HepG2 (cell line): ENCODE measurements around the gene POLA2. TPM values are rescaled to one million over a fixed set of nuclear protein-coding genes. Genes with fewer than 3 reads are reported as not detected.

Experiments used
- polyA plus RNA-seq, 8 experiments: library from polyadenylated mRNA; depleted of rRNA in 3 of 8; stranded (reverse) in 7 of 8; unstranded in 1 of 8; fragments of >200 nt; fragmentation: Illumina TruSeq in 4 of 8; extraction: Trizol in 4 of 8; gene quantifications; 2 replicates each; pipeline versions ENCODE4 v1.2.1 to v1.2.3, GENCODE V29; 2011 to 2016; ENCODE audit warnings: low read depth in 4 of 8, missing spikeins in 1 of 8, mixed read lengths in 1 of 8; ENCODE audit not compliant: insufficient read depth in 1 of 8
- total RNA-seq, 5 experiments: library from RNA; depleted of rRNA; stranded (reverse); fragments of >200 nt; fragmentation: Illumina TruSeq; extraction: Trizol; gene quantifications; 2 replicates each; pipeline ENCODE4 v1.2.3, GENCODE V29; 2016; ENCODE audit warnings: low read depth in 1 of 5

POLA2 gene
- total and polyA plus RNA-seq, 2 of the 13 experiments (the other 11 are each of a cell fraction or from before 2014, with no cell fraction given): 9.7 to 15.6 TPM

Other genes with a start within 250 kb of the POLA2 start
- gene ARL2, start 247.8 kb upstream of the POLA2 start, total RNA-seq (2016; rRNA removed; fragmentation: Illumina TruSeq; extraction: Trizol): 84.4 and 93.9 TPM in 2 replicates
- 82.9 and 86.3 TPM in 2 replicates for gene ARL2, start 247.8 kb upstream of the POLA2 start, polyA plus RNA-seq (2011; rRNA removed)
- 20.7 and 22.6 TPM in 2 replicates for gene SNX15, start 234.5 kb upstream of the POLA2 start, total RNA-seq (2016; rRNA removed; fragmentation: Illumina TruSeq; extraction: Trizol)
- gene SNX15, start 234.5 kb upstream of the POLA2 start, polyA plus RNA-seq (2011; rRNA removed): 19.1 and 21.2 TPM in 2 replicates
- gene SAC3D1, start 220.8 kb upstream of the POLA2 start, total RNA-seq (2016; rRNA removed; fragmentation: Illumina TruSeq; extraction: Trizol): 33.2 and 36.3 TPM in 2 replicates
- gene SAC3D1, start 220.8 kb upstream of the POLA2 start, polyA plus RNA-seq (2011; rRNA removed): 7.4 and 8.9 TPM in 2 replicates
- 3.4 and 9.3 TPM in 2 replicates for gene NAALADL1, start 203.4 kb upstream of the POLA2 start, total RNA-seq (2016; rRNA removed; fragmentation: Illumina TruSeq; extraction: Trizol)
- gene NAALADL1, start 203.4 kb upstream of the POLA2 start, polyA plus RNA-seq (2011; rRNA removed): 33.9 and 67.5 TPM in 2 replicates
- gene CDCA5, start 177.9 kb upstream of the POLA2 start, total RNA-seq (2016; rRNA removed; fragmentation: Illumina TruSeq; extraction: Trizol): 50.6 and 63.1 TPM in 2 replicates
- 9.8 and 13.5 TPM in 2 replicates for gene CDCA5, start 177.9 kb upstream of the POLA2 start, polyA plus RNA-seq (2011; rRNA removed)
- gene ZFPL1, start 177.7 kb upstream of the POLA2 start, total RNA-seq (2016; rRNA removed; fragmentation: Illumina TruSeq; extraction: Trizol): 27.6 and 32.2 TPM in 2 replicates
- 49.7 and 56.0 TPM in 2 replicates for gene ZFPL1, start 177.7 kb upstream of the POLA2 start, polyA plus RNA-seq (2011; rRNA removed)
- gene VPS51, start 165.7 kb upstream of the POLA2 start, total RNA-seq (2016; rRNA removed; fragmentation: Illumina TruSeq; extraction: Trizol): 57.4 and 76.3 TPM in 2 replicates
- 90.6 and 104 TPM in 2 replicates for gene VPS51, start 165.7 kb upstream of the POLA2 start, polyA plus RNA-seq (2011; rRNA removed)
- gene TM7SF2, start 150.1 kb upstream of the POLA2 start, total RNA-seq (2016; rRNA removed; fragmentation: Illumina TruSeq; extraction: Trizol): 28.8 and 66.9 TPM in 2 replicates
- 56.0 and 75.6 TPM in 2 replicates for gene TM7SF2, start 150.1 kb upstream of the POLA2 start, polyA plus RNA-seq (2011; rRNA removed)
- gene ZNHIT2, start 144.3 kb upstream of the POLA2 start, total RNA-seq (2016; rRNA removed; fragmentation: Illumina TruSeq; extraction: Trizol): 5.7 and 6.5 TPM in 2 replicates
- gene ZNHIT2, start 144.3 kb upstream of the POLA2 start, polyA plus RNA-seq (2011; rRNA removed): 1.1 TPM in 2 replicates
- gene FAU, start 139.8 kb upstream of the POLA2 start, total RNA-seq (2016; rRNA removed; fragmentation: Illumina TruSeq; extraction: Trizol): 869 and 1,024 TPM in 2 replicates
- 374 and 392 TPM in 2 replicates for gene FAU, start 139.8 kb upstream of the POLA2 start, polyA plus RNA-seq (2011; rRNA removed)
- gene MRPL49, start 139.6 kb upstream of the POLA2 start, total RNA-seq (2016; rRNA removed; fragmentation: Illumina TruSeq; extraction: Trizol): 53.3 and 63.2 TPM in 2 replicates
- gene MRPL49, start 139.6 kb upstream of the POLA2 start, polyA plus RNA-seq (2011; rRNA removed): 39.2 and 41.4 TPM in 2 replicates
- gene SYVN1, start 127.4 kb upstream of the POLA2 start, total RNA-seq (2016; rRNA removed; fragmentation: Illumina TruSeq; extraction: Trizol): 7.4 and 10.3 TPM in 2 replicates
- gene SYVN1, start 127.4 kb upstream of the POLA2 start, polyA plus RNA-seq (2011; rRNA removed): 22.5 and 25.8 TPM in 2 replicates
- gene SPDYC, start 91.7 kb upstream of the POLA2 start, total RNA-seq (2016; rRNA removed; fragmentation: Illumina TruSeq; extraction: Trizol): 0.15 TPM in 1 of 2 replicates, not detected in the other
- 0.26 and 0.33 TPM in 2 replicates for gene SPDYC, start 91.7 kb upstream of the POLA2 start, polyA plus RNA-seq (2011; rRNA removed)
- 51.2 and 57.3 TPM in 2 replicates for gene CAPN1, start 80.0 kb upstream of the POLA2 start, total RNA-seq (2016; rRNA removed; fragmentation: Illumina TruSeq; extraction: Trizol)
- gene CAPN1, start 80.0 kb upstream of the POLA2 start, polyA plus RNA-seq (2011; rRNA removed): 82.6 and 92.6 TPM in 2 replicates
- gene CDC42EP2, start 52.9 kb downstream of the POLA2 start, total RNA-seq (2016; rRNA removed; fragmentation: Illumina TruSeq; extraction: Trizol): 2.5 and 7.1 TPM in 2 replicates
- gene CDC42EP2, start 52.9 kb downstream of the POLA2 start, polyA plus RNA-seq (2011; rRNA removed): 2.3 and 4.2 TPM in 2 replicates
- 30.4 and 31.0 TPM in 2 replicates for gene DPF2, start 71.9 kb downstream of the POLA2 start, total RNA-seq (2016; rRNA removed; fragmentation: Illumina TruSeq; extraction: Trizol)
- 20.4 and 21.0 TPM in 2 replicates for gene DPF2, start 71.9 kb downstream of the POLA2 start, polyA plus RNA-seq (2011; rRNA removed)
- 4.0 and 4.9 TPM in 2 replicates for gene TIGD3, start 92.8 kb downstream of the POLA2 start, total RNA-seq (2016; rRNA removed; fragmentation: Illumina TruSeq; extraction: Trizol)
- 0.49 and 1.0 TPM in 2 replicates for gene TIGD3, start 92.8 kb downstream of the POLA2 start, polyA plus RNA-seq (2011; rRNA removed)
- 2.1 and 3.4 TPM in 2 replicates for gene SLC25A45, start 120.7 kb downstream of the POLA2 start, total RNA-seq (2016; rRNA removed; fragmentation: Illumina TruSeq; extraction: Trizol)
- 1.2 and 1.9 TPM in 2 replicates for gene SLC25A45, start 120.7 kb downstream of the POLA2 start, polyA plus RNA-seq (2011; rRNA removed)
- gene FRMD8, start 124.7 kb downstream of the POLA2 start, total RNA-seq (2016; rRNA removed; fragmentation: Illumina TruSeq; extraction: Trizol): 18.0 and 20.6 TPM in 2 replicates
- 5.8 and 9.4 TPM in 2 replicates for gene FRMD8, start 124.7 kb downstream of the POLA2 start, polyA plus RNA-seq (2011; rRNA removed)
- 10.5 and 20.5 TPM in 2 replicates for gene NEAT1, start 160.8 kb downstream of the POLA2 start, total RNA-seq (2016; rRNA removed; fragmentation: Illumina TruSeq; extraction: Trizol)
- 41.2 and 41.3 TPM in 2 replicates for gene NEAT1, start 160.8 kb downstream of the POLA2 start, polyA plus RNA-seq (2011; rRNA removed)
- 302 and 1,237 TPM in 2 replicates for gene MALAT1, start 237.1 kb downstream of the POLA2 start, total RNA-seq (2016; rRNA removed; fragmentation: Illumina TruSeq; extraction: Trizol)
- 143 and 217 TPM in 2 replicates for gene MALAT1, start 237.1 kb downstream of the POLA2 start, polyA plus RNA-seq (2011; rRNA removed)